ENCODE measurements around the gene TEX13B.

The TEX13B gene

GRCh38 chrX:107978071-107978470, 4.1 kb downstream of the TEX13B start (continued):
- no peak for TF ChIP-seq ZNF426 (tag by site-specific recombination; IDR thresholded peaks at IDR 0.05)
- no peak for TF ChIP-seq ZNF610 (tag by site-specific recombination; IDR thresholded peaks at IDR 0.05; ENCODE audit: borderline replicate concordance)

GRCh38 chrX:107971636-107972035, 10.5 kb downstream of the TEX13B start:
- ChIA-PET POLR2A (no interaction called here), CTCF (interaction anchor here (1.0 kb wide), 1 partner anchor 49 kb away, joined by 4 read pairs; no protein-coding TSS in a partner anchor)
- no peaks in the 10 kb centered on the region for H3K4me1 ChIP-seq (ENCODE audit: control insufficient read depth, insufficient read depth, low read length)
- TF ChIP-seq KLF1 (tag by site-specific recombination; IDR thresholded peaks at IDR 0.05) = no peak
- no peak for TF ChIP-seq ZNF561 (tag by site-specific recombination; IDR thresholded peaks at IDR 0.05; ENCODE audit: borderline replicate concordance)
- TF ChIP-seq AEBP2 (tag by site-specific recombination; IDR thresholded peaks at IDR 0.05; ENCODE audit: borderline replicate concordance) = no peak
- TF ChIP-seq ZNF510 (tag by site-specific recombination; IDR thresholded peaks at IDR 0.05; ENCODE audit: insufficient replicate concordance) = no peak
- TF ChIP-seq ZBTB17 (tag by site-specific recombination; IDR thresholded peaks at IDR 0.05) = no peak
- no peak for TF ChIP-seq ZNF48 (tag by site-specific recombination; IDR thresholded peaks at IDR 0.05)
- TF ChIP-seq GFI1B (tag by site-specific recombination; IDR thresholded peaks at IDR 0.05) = no peak
- no peak for TF ChIP-seq ZBTB44 (tag by site-specific recombination; IDR thresholded peaks at IDR 0.05)
- no peak for TF ChIP-seq ZFP3 (tag by site-specific recombination; IDR thresholded peaks at IDR 0.05; ENCODE audit: low read depth)
- TF ChIP-seq HOXC10 (CRISPR knock-in tag; IDR thresholded peaks at IDR 0.05) = no peak
- H3K36me3 ChIP-seq (ENCODE audit: control insufficient read depth in 2 of 2, insufficient read depth in 1 of 2, low read length in 2 of 2) = no peaks in the 10 kb centered on the region
- H3K9me3 ChIP-seq (ENCODE audit: control insufficient read depth, insufficient read depth, low read depth, low read length) = no peaks in the 10 kb centered on the region
- no peak overlapping the region for H3K27ac ChIP-seq (ENCODE audit: extremely low read depth, low read depth, low read length)
- no peak overlapping the region for H3K4me3 ChIP-seq (ENCODE audit: low read depth, low read length)

- H3K36me3 ChIP-seq (ENCODE audit: control insufficient read depth in 2 of 2, insufficient read depth in 1 of 2, low read length in 2 of 2) = no peaks in the 10 kb centered on the region
- ChIA-PET CTCF (interaction anchor here (0.6 kb wide), 1 partner anchor 541 kb away, joined by 3 read pairs; no protein-coding TSS in a partner anchor), POLR2A (no interaction called here)
- no peaks in the 10 kb centered on the region for H3K4me1 ChIP-seq (ENCODE audit: control insufficient read depth, insufficient read depth, low read length)
- no peaks in the 10 kb centered on the region for H3K9me3 ChIP-seq (ENCODE audit: control insufficient read depth, insufficient read depth, low read depth, low read length)
- TF ChIP-seq ZNF513 (tag by site-specific recombination; IDR thresholded peaks at IDR 0.05) = no peak
- no peak for TF ChIP-seq BCL11B (tag by site-specific recombination; IDR thresholded peaks at IDR 0.05; ENCODE audit: low read depth)
- TF ChIP-seq ZNF404 (tag by site-specific recombination; IDR thresholded peaks at IDR 0.05) = no peak
- TF ChIP-seq SCRT2 (tag by site-specific recombination; IDR thresholded peaks at IDR 0.05) = no peak
- no peak for TF ChIP-seq HOXC10 (CRISPR knock-in tag; IDR thresholded peaks at IDR 0.05)
- TF ChIP-seq ZNF121 (tag by site-specific recombination; IDR thresholded peaks at IDR 0.05) = no peak
- no peak for TF ChIP-seq GFI1B (tag by site-specific recombination; IDR thresholded peaks at IDR 0.05)
- TF ChIP-seq TSHZ1 (tag by site-specific recombination; IDR thresholded peaks at IDR 0.05; ENCODE audit: borderline replicate concordance) = no peak
- no peak for TF ChIP-seq KLF8 (tag by site-specific recombination; IDR thresholded peaks at IDR 0.05)
- no peak overlapping the region for H3K27ac ChIP-seq (ENCODE audit: extremely low read depth, low read depth, low read length)
- no peak overlapping the region for H3K4me3 ChIP-seq (ENCODE audit: low read depth, low read length)
Measured at GRCh38 chrX:107970073-107970472, 12.1 kb downstream of the TEX13B start.

Measured in HEK293 (cell line).